HepG2 (cell line): ENCODE results near the gene CALCB. TPM values are rescaled to one million over a fixed set of nuclear protein-coding genes. Genes with fewer than 3 reads are reported as not detected.

Source experiments
- ATAC-seq: fragments of 200-7000 bp; cut with Tn5 transposase; 3 replicates; pipeline ENCODE4 v1.9.1; 2020; ENCODE audit warnings: mild to moderate bottlenecking, moderate library complexity
- BruUV-seq: library from RNA; stranded (reverse); fragments of 400-500 nt; replicated peaks from 2 replicates; lab custom pipeline; 2021; lab: Mats Ljungman, UMichigan
- CTCF ChIA-PET: fragments of 300-600 bp; formaldehyde crosslinking; extraction: SDS; loops from one replicate; lab custom pipeline; 2021; ENCODE audit warnings: low total read pairs, inconsistent platforms, low intra/inter-chr PET ratio; lab: Yijun Ruan, JAX
- POLR2A ChIA-PET: fragments of 350-600 bp; sonication (Branson Sonifier 250); formaldehyde crosslinking; loops from one replicate; lab custom pipeline; 2020; ENCODE audit warnings: antibody characterized with exemption, inconsistent platforms; lab: Yijun Ruan, JAX
- DNase-seq: peaks from one replicate; pipeline ENCODE4 v3.0.0-alpha.2; 2015; ENCODE audit warnings: low spot score
- FAIRE-seq: peaks from 3 replicates; lab custom pipeline; 2011; peaks lifted over from hg19 to GRCh38; lab: Jason Lieb, UNC
- H2AFZ ChIP-seq: one replicate; pipeline ENCODE4 v1.6.1; 2011; ENCODE audit warnings: low read length, inconsistent platforms
- H3K27ac ChIP-seq: fragments of 300-600 bp; 3 replicates; pipeline ENCODE4 v1.8.0; 2011; ENCODE audit warnings: mixed run types, mild to moderate bottlenecking, mixed read lengths, low read length, inconsistent platforms; ENCODE audit not compliant: insufficient read depth; ENCODE audit errors: extremely low read length
- H3K27me3 ChIP-seq, 2 experiments: fragments of 200-600 bp in 1 of 2; 2 replicates in 1 of 2; 3 replicates in 1 of 2; pipeline versions ENCODE4 v1.6.0 to v1.8.0; 2011; ENCODE audit warnings: low read length in 2 of 2, mild to moderate bottlenecking in 2 of 2, moderate library complexity in 2 of 2, inconsistent platforms in 1 of 2; ENCODE audit not compliant: insufficient read depth in 2 of 2, control insufficient read depth in 1 of 2
- H3K36me3 ChIP-seq, 2 experiments: fragments of 200-600 bp in 1 of 2; replicated peaks in 1 of 2; 2 replicates in 1 of 2; 3 replicates in 1 of 2; pipeline versions ENCODE4 v1.5.1 to v1.8.0; 2011; ENCODE audit warnings: low read length in 2 of 2, inconsistent platforms in 1 of 2; ENCODE audit not compliant: insufficient read depth in 2 of 2, control insufficient read depth in 1 of 2
- H3K4me1 ChIP-seq: 2 replicates; pipeline ENCODE4 v1.5.1; 2012; ENCODE audit warnings: low read length, inconsistent platforms; ENCODE audit not compliant: insufficient read depth
- H3K4me2 ChIP-seq: 2 replicates; pipeline ENCODE4 v1.6.0; 2011; ENCODE audit warnings: low read depth, low read length, inconsistent platforms
- H3K4me3 ChIP-seq, 3 experiments: fragments of 200-600 bp in 1 of 3; sonication (generic), shearing (Covaris generic) in 1 of 3; replicated peaks in 1 of 3; 2 replicates each; pipeline ENCODE4 v1.5.1; 2011 to 2016; ENCODE audit warnings: low read length in 3 of 3, inconsistent platforms in 2 of 3, low read depth in 2 of 3, mild to moderate bottlenecking in 2 of 3, control low read depth in 1 of 3, mixed read lengths in 1 of 3; ENCODE audit not compliant: insufficient read depth in 1 of 3
- H3K79me2 ChIP-seq: one replicate; pipeline ENCODE4 v1.6.1; 2011; ENCODE audit warnings: low read length, inconsistent platforms; ENCODE audit not compliant: insufficient read depth
- H3K9ac ChIP-seq: 2 replicates; pipeline ENCODE4 v1.6.0; 2011; ENCODE audit warnings: mild to moderate bottlenecking, low read depth, low read length, inconsistent platforms; ENCODE audit not compliant: insufficient read depth
- H3K9me3 ChIP-seq: 2 replicates; pipeline ENCODE4 v1.5.1; 2012; ENCODE audit warnings: mild to moderate bottlenecking, low read length
- H4K20me1 ChIP-seq: 2 replicates; pipeline ENCODE4 v1.6.0; 2011; ENCODE audit warnings: inconsistent platforms, mild to moderate bottlenecking, low read length, moderate library complexity; ENCODE audit not compliant: insufficient read depth
- ARNTL ChIP-seq: sonication (generic); formaldehyde crosslinking; IDR thresholded peaks from 2 replicates; pipeline ENCODE4 v1.4.0; 2020; ENCODE audit warnings: mild to moderate bottlenecking, missing genetic modification reagents
- CTCF ChIP-seq: sonication (generic); formaldehyde crosslinking; IDR thresholded peaks from 2 replicates; pipeline ENCODE4 v1.5.0; 2020; ENCODE audit warnings: mild to moderate bottlenecking, missing genetic modification reagents, moderate library complexity
- FOXJ3 ChIP-seq: sonication (generic); formaldehyde crosslinking; IDR thresholded peaks from 2 replicates; pipeline ENCODE4 v1.4.0; 2020; ENCODE audit warnings: missing genetic modification reagents, mild to moderate bottlenecking, borderline replicate concordance
- MEIS1 ChIP-seq: sonication (generic); formaldehyde crosslinking; IDR thresholded peaks from 2 replicates; pipeline ENCODE4 v1.9.0; 2021; ENCODE audit warnings: mild to moderate bottlenecking, missing genetic modification reagents, moderate library complexity, borderline replicate concordance
- NR3C1 ChIP-seq: sonication (generic); formaldehyde crosslinking; IDR thresholded peaks from 2 replicates; pipeline ENCODE4 v1.4.0; 2020; ENCODE audit warnings: missing genetic modification reagents
- RBM22 ChIP-seq: fragments of 200-400 bp; formaldehyde crosslinking; optimal IDR thresholded peaks from 2 replicates; pipeline ENCODE3; 2017; ENCODE audit warnings: mild to moderate bottlenecking, low read length, moderate library complexity
- SUZ12 ChIP-seq: fragments of 150-350 bp; IDR thresholded peaks from 2 replicates; pipeline ENCODE4 v1.6.1; 2014; ENCODE audit warnings: low read depth, low read length
- TAF1 ChIP-seq: sonication (generic); formaldehyde crosslinking; IDR thresholded peaks from 2 replicates; pipeline ENCODE4 v1.4.0; 2020; ENCODE audit warnings: missing genetic modification reagents
- THAP11 ChIP-seq: IDR thresholded peaks from 2 replicates; pipeline ENCODE4 v1.6.1; 2016; ENCODE audit warnings: missing biosample characterization, missing genetic modification reagents
- ZBTB4 ChIP-seq: sonication (generic); formaldehyde crosslinking; IDR thresholded peaks from 2 replicates; pipeline ENCODE4 v1.4.0; 2020; ENCODE audit warnings: missing genetic modification reagents, mild to moderate bottlenecking, borderline replicate concordance
- ZNF414 ChIP-seq: sonication (generic); formaldehyde crosslinking; IDR thresholded peaks from 2 replicates; pipeline ENCODE4 v1.5.0; 2020; ENCODE audit warnings: missing genetic modification reagents
- WGBS: methylation state at CpG from one replicate; pipeline ENCODE4 v1.1.6; 2017; ENCODE audit warnings: low lambda C conversion rate; 5-methylcytosine and 5-hydroxymethylcytosine counted together
- in situ Hi-C: cut with HindIII; loops from 2 replicates; pipeline ENCODE4 v1.10.0; 2017; ENCODE audit warnings: low pct_unique_long_range_greater_than_20kb; ENCODE audit not compliant: extremely low pct_ligation_motif_present
- intact Hi-C: fragments of 100-400 bp; cut with micrococcal nuclease; formaldehyde crosslinking; loops from one replicate; pipeline ENCODE4 v1.10.0; 2022; ENCODE audit not compliant: unreplicated experiment
- polyA plus RNA-seq, 8 experiments: library from polyadenylated mRNA; depleted of rRNA in 3 of 8; stranded (reverse) in 7 of 8; unstranded in 1 of 8; fragments of >200 nt; fragmentation: Illumina TruSeq in 4 of 8; extraction: Trizol in 4 of 8; gene quantifications; 2 replicates each; pipeline versions ENCODE4 v1.2.1 to v1.2.3, GENCODE V29; 2011 to 2016; ENCODE audit warnings: low read depth in 4 of 8, missing spikeins in 1 of 8, mixed read lengths in 1 of 8; ENCODE audit not compliant: insufficient read depth in 1 of 8
- total RNA-seq, 5 experiments: library from RNA; depleted of rRNA; stranded (reverse); fragments of >200 nt; fragmentation: Illumina TruSeq; extraction: Trizol; gene quantifications; 2 replicates each; pipeline ENCODE4 v1.2.3, GENCODE V29; 2016; ENCODE audit warnings: low read depth in 1 of 5

CALCB gene
- total and polyA plus RNA-seq, 2 of the 13 experiments (the other 11 are each of a cell fraction or from before 2014, with no cell fraction given), result not detected

GRCh38 chr11:15053191-15053685, 20.2 kb upstream of the CALCB start:
- ATAC-seq (no peak), DNase-seq (no peak), FAIRE-seq (no peak)
- Histone ChIP-seq H3K27me3 (no peaks in the 10 kb centered on the region), H3K36me3 (no peaks in the 10 kb centered on the region), H3K4me1 (no peaks in the 10 kb centered on the region), H3K79me2 (no peaks in the 10 kb centered on the region), H3K27ac (no peak overlapping the region), H2AFZ (no peak overlapping the region), H3K4me3 (no peak overlapping the region), H3K9ac (no peak overlapping the region), H4K20me1 (no peaks in the 10 kb centered on the region), H3K9me3 (no peaks in the 10 kb centered on the region), H3K4me2 (no peak overlapping the region)
- ChIA-PET CTCF (no interaction called here), POLR2A (no interaction called here)
- 0% methylated on average over 1 of the region's 1 CpG for WGBS
- BruUV-seq, result no TSS peak
- intact Hi-C loops (no loop called here), in situ Hi-C loops (no loop called here)
- TF ChIP-seq MEIS1 (CRISPR knock-in tag) (no peak), NR3C1 (CRISPR knock-in tag) (no peak), CTCF (no peak), ZNF414 (CRISPR knock-in tag) (no peak), ARNTL (CRISPR knock-in tag) (no peak), FOXJ3 (CRISPR knock-in tag) (no peak), SUZ12 (no peak), RBM22 (no peak), TAF1 (no peak), THAP11 (CRISPR knock-in tag) (no peak), ZBTB4 (CRISPR knock-in tag) (no peak)
